GM12878 (cell line): ENCODE measurements around the gene RBKS. TPM values are rescaled to one million over a fixed set of nuclear protein-coding genes. Genes with fewer than 3 reads are reported as not detected.

Experiments used
- ATAC-seq: fragments of 200-7000 bp; cut with Tn5 transposase; 3 replicates; pipeline ENCODE4 v1.9.1; 2020; ENCODE audit warnings: mild to moderate bottlenecking, moderate library complexity
- BruUV-seq: library from RNA; stranded (reverse); fragments of 400-500 nt; replicated peaks from 2 replicates; lab custom pipeline; 2021; lab: Mats Ljungman, UMichigan
- CTCF ChIA-PET: fragments of 300-600 bp; sonication (Branson Sonifier 250); formaldehyde crosslinking; extraction: SDS; loops from one replicate; lab custom pipeline; 2021; ENCODE audit warnings: inconsistent platforms; lab: Yijun Ruan, JAX
- POLR2A ChIA-PET: fragments of 350-600 bp; formaldehyde crosslinking; extraction: SDS; loops from one replicate; lab custom pipeline; 2021; ENCODE audit warnings: inconsistent platforms; lab: Charles Lee
- RAD21 ChIA-PET: fragments of 300-600 bp; sonication (Branson Sonifier 250); formaldehyde crosslinking; loops from one replicate; lab custom pipeline; 2023; ENCODE audit warnings: antibody characterized with exemption; ENCODE audit not compliant: unreplicated experiment; lab: Charles Lee
- SMC1A ChIA-PET: fragments of 300-600 bp; sonication (Branson Sonifier 250); formaldehyde crosslinking; loops from one replicate; lab custom pipeline; 2023; ENCODE audit not compliant: unreplicated experiment, uncharacterized antibody; lab: Charles Lee
- DNase-seq: peaks from one replicate; pipeline ENCODE4 v3.0.0-alpha.2; 2011; ENCODE audit warnings: low read depth, low spot score
- FAIRE-seq: peaks from 3 replicates; lab custom pipeline; 2011; peaks lifted over from hg19 to GRCh38; lab: Jason Lieb, UNC
- H2AFZ ChIP-seq: 2 replicates; pipeline ENCODE4 v1.6.0; 2011; ENCODE audit warnings: low read depth, low read length, control low read depth; ENCODE audit not compliant: control insufficient read depth
- H3K27ac ChIP-seq: 2 replicates; pipeline ENCODE4 v1.5.1; 2011; ENCODE audit warnings: control low read depth; ENCODE audit not compliant: control insufficient read depth, insufficient read depth
- H3K27me3 ChIP-seq, 2 experiments: replicated peaks in 1 of 2; 2 replicates each; pipeline versions ENCODE4 v1.6.0 to v1.6.1; 2011; ENCODE audit warnings: low read length in 1 of 2; ENCODE audit not compliant: control insufficient read depth in 2 of 2, insufficient read depth in 2 of 2
- H3K36me3 ChIP-seq, 2 experiments: 2 replicates each; pipeline ENCODE4 v1.5.1; 2011; ENCODE audit warnings: low read length in 1 of 2; ENCODE audit not compliant: control insufficient read depth in 2 of 2, insufficient read depth in 2 of 2
- H3K4me1 ChIP-seq: 2 replicates; pipeline ENCODE4 v1.6.1; 2011; ENCODE audit warnings: mild to moderate bottlenecking, low read length, moderate library complexity, mixed read lengths; ENCODE audit not compliant: control insufficient read depth, insufficient read depth
- H3K4me2 ChIP-seq: 2 replicates; pipeline ENCODE4 v1.6.0; 2011; ENCODE audit warnings: control low read depth; ENCODE audit not compliant: control insufficient read depth, insufficient read depth
- H3K4me3 ChIP-seq: fragments of 200-600 bp; sonication (generic); 2 replicates; pipeline ENCODE4 v1.5.1; 2016
- H3K79me2 ChIP-seq: 2 replicates; pipeline ENCODE4 v1.6.0; 2011; ENCODE audit warnings: low read length; ENCODE audit not compliant: control insufficient read depth, insufficient read depth
- H3K9ac ChIP-seq: 2 replicates; pipeline ENCODE4 v1.8.0; 2011; ENCODE audit warnings: low read length, control low read depth, mixed read lengths; ENCODE audit not compliant: control insufficient read depth, insufficient read depth
- H3K9me3 ChIP-seq: replicated peaks from 3 replicates; pipeline ENCODE4 v1.5.1; 2011; ENCODE audit warnings: mild to moderate bottlenecking, low read length; ENCODE audit not compliant: control insufficient read depth, insufficient read depth
- H4K20me1 ChIP-seq: 2 replicates; pipeline ENCODE4 v1.6.0; 2011; ENCODE audit not compliant: control insufficient read depth, insufficient read depth
- ASH2L ChIP-seq: fragments of 300-600, 200-600 bp; sonication (generic); IDR thresholded peaks from 2 replicates; pipeline ENCODE4 v1.6.1; 2017; ENCODE audit warnings: low read depth, mild to moderate bottlenecking, borderline replicate concordance
- ATF7 ChIP-seq: fragments of 450-650 bp; IDR thresholded peaks from 2 replicates; pipeline ENCODE4 v1.6.1; 2016; ENCODE audit warnings: low read depth, mild to moderate bottlenecking
- CHD1 ChIP-seq: IDR thresholded peaks from 2 replicates; pipeline ENCODE4 v1.6.1; 2012; ENCODE audit warnings: low read depth, low read length, improper control_type of control experiment
- IRF4 ChIP-seq: IDR thresholded peaks from 2 replicates; pipeline ENCODE4 v1.6.1; 2011; ENCODE audit warnings: low read depth, low read length
- KDM1A ChIP-seq: fragments of 200-600 bp; sonication (generic); IDR thresholded peaks from 2 replicates; pipeline ENCODE4 v1.6.1; 2016; ENCODE audit warnings: borderline replicate concordance
- MEF2B ChIP-seq: fragments of 450-650 bp; IDR thresholded peaks from 2 replicates; pipeline ENCODE4 v1.6.1; 2018; ENCODE audit warnings: mild to moderate bottlenecking, moderate library complexity; ENCODE audit not compliant: partially characterized antibody, poor library complexity, severe bottlenecking
- MTA3 ChIP-seq: IDR thresholded peaks from 2 replicates; pipeline ENCODE4 v1.6.1; 2012; ENCODE audit warnings: low read length, inconsistent platforms, borderline replicate concordance
- NFIC ChIP-seq: IDR thresholded peaks from 2 replicates; pipeline ENCODE4 v1.6.1; 2012; ENCODE audit warnings: low read depth, mild to moderate bottlenecking, inconsistent platforms, low read length, moderate library complexity
- SIN3A ChIP-seq: IDR thresholded peaks from 2 replicates; pipeline ENCODE4 v1.6.1; 2012; ENCODE audit warnings: low read depth, low read length, improper control_type of control experiment
- TCF3 ChIP-seq: IDR thresholded peaks from 2 replicates; pipeline ENCODE4 v1.6.1; 2012; ENCODE audit warnings: low read depth, mild to moderate bottlenecking, low read length, borderline replicate concordance; ENCODE audit not compliant: insufficient read depth
- ZBED1 ChIP-seq: IDR thresholded peaks from 2 replicates; pipeline ENCODE4 v1.6.1; 2016; ENCODE audit warnings: borderline replicate concordance
- ZNF622 ChIP-seq: fragments of 450-650 bp; IDR thresholded peaks from 2 replicates; pipeline ENCODE4 v1.6.1; 2017; ENCODE audit warnings: mild to moderate bottlenecking, inconsistent platforms
- ZZZ3 ChIP-seq: IDR thresholded peaks from 2 replicates; pipeline ENCODE4 v1.6.1; 2011; ENCODE audit warnings: low read depth; ENCODE audit not compliant: control insufficient read depth, insufficient read length
- WGBS: methylation state at CpG from one replicate; pipeline ENCODE4 v1.1.6; 2016; ENCODE audit warnings: low lambda C conversion rate; ENCODE audit not compliant: insufficient replicate concordance, insufficient coverage; ENCODE audit errors: missing lambda C conversion rate; 5-methylcytosine and 5-hydroxymethylcytosine counted together
- in situ Hi-C: fragments of 300-500 bp; cut with MboI; formaldehyde crosslinking; loops from 9 replicates; pipeline ENCODE4 v1.14.3; 2018; ENCODE audit warnings: mixed read lengths
- intact Hi-C: fragments of 100-400 bp; cut with micrococcal nuclease; formaldehyde crosslinking; loops from one replicate; pipeline ENCODE4 v1.14.2; 2022; ENCODE audit not compliant: unreplicated experiment
- polyA plus RNA-seq, 11 experiments: library from polyadenylated mRNA; depleted of rRNA in 4 of 11; unstranded in 6 of 11; stranded (reverse) in 5 of 11; fragments of >200 nt; fragmentation: Nextera tagmentation in 4 of 11; fragmentation: Illumina TruSeq in 1 of 11; extraction: Ambion mirVana in 4 of 11; extraction: Trizol in 1 of 11; gene quantifications; 1 replicate in 1 of 11; 2 replicates in 10 of 11; pipeline versions ENCODE4 v1.2.1 to v1.2.3, GENCODE V29; 2011 to 2016; ENCODE audit warnings: inconsistent platforms in 2 of 11, missing spikeins in 2 of 11, low read depth in 1 of 11
- total RNA-seq, 4 experiments: library from RNA; depleted of rRNA in 3 of 4; stranded (reverse); fragments of >200 nt in 3 of 4; fragmentation: Illumina TruSeq in 1 of 4; extraction: Trizol in 1 of 4; gene quantifications; 2 replicates each; pipeline versions ENCODE4 v1.2.1 to v1.2.3, GENCODE V29; 2013 to 2021
- TF ChIP-seq, protein P1 (sequence below): IDR thresholded peaks from 2 replicates; pipeline ENCODE4 v1.6.1; 2012; ENCODE audit warnings: mild to moderate bottlenecking, low read depth, low read length
- TF ChIP-seq, protein P2 (sequence below): fragments of 450-650 bp; IDR thresholded peaks from 2 replicates; pipeline ENCODE4 v1.6.1; 2018; ENCODE audit warnings: mild to moderate bottlenecking, low read depth, moderate library complexity; ENCODE audit not compliant: partially characterized antibody
- TF ChIP-seq, protein P3 (sequence below): IDR thresholded peaks from 2 replicates; pipeline ENCODE4 v1.6.1; 2012; ENCODE audit warnings: low read length, inconsistent platforms

Gene RBKS
- total and polyA plus RNA-seq, 10 of the 15 experiments (the other 5 are each of a cell fraction or from before 2014, with no cell fraction given), result 0.39 to 1.8 (median 1.0) TPM

DNA sequence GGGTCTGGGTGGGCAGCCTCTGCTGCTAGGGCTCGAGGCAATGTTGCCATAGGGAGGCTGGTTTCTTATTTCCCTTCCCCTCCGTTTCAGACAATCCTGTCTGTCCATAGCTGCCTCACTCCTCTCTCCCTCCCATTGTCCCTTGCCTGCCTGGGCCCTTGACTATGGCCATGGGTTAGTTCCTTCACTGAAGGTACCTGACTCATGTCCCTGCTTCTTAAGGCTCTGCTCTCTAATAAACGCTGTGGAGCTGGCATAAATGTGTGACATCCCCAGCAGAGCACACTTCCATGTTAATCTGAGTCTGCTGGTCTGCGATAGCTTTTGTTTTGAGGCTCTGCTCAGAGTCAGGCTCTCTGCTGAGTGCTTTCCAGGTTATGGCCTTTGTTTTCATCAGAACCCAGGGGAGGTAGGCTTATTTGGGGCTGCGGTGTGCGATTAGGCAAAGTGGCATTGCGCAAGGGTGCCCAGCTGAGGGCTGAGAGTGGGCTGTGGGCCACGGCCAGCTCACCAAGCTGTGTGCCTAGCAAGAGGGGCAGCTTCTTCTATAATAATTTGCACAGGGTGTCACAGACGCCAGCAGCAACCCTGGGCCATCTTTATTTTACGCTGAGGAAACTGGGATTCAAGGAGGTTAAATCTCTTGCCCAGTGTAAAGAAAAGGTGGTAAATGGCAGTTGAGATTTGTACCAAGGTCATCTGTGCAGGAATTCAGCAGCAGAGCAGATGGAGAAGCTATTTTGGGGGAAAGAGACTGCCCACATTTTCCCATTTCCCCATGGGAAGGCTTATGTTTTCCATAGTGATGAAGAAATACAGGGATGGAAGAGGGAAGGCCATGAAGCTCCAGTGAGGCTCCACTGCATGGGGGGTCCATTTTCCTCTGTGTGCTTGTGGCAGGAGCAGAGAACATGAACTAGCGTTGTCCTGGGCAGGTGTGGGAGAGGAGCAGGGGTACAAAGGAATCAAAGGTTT, 93.1 kb downstream of the RBKS start:
- H3K36me3 ChIP-seq, result no peaks in the 10 kb centered on the region
- intact Hi-C loops (no loop called here), in situ Hi-C loops (no loop called here)
- no peak overlapping the region for H3K4me3 ChIP-seq
- H3K9ac ChIP-seq, result no peak overlapping the region
- SMC1A ChIA-PET, result interaction anchor here (0.8 kb wide), 1 partner anchor 32 kb away, joined by 4 read pairs; no protein-coding TSS in a partner anchor
- BruUV-seq, result no TSS peak
- no peak for TF ChIP-seq TCF3
- TF ChIP-seq, protein P1, sequence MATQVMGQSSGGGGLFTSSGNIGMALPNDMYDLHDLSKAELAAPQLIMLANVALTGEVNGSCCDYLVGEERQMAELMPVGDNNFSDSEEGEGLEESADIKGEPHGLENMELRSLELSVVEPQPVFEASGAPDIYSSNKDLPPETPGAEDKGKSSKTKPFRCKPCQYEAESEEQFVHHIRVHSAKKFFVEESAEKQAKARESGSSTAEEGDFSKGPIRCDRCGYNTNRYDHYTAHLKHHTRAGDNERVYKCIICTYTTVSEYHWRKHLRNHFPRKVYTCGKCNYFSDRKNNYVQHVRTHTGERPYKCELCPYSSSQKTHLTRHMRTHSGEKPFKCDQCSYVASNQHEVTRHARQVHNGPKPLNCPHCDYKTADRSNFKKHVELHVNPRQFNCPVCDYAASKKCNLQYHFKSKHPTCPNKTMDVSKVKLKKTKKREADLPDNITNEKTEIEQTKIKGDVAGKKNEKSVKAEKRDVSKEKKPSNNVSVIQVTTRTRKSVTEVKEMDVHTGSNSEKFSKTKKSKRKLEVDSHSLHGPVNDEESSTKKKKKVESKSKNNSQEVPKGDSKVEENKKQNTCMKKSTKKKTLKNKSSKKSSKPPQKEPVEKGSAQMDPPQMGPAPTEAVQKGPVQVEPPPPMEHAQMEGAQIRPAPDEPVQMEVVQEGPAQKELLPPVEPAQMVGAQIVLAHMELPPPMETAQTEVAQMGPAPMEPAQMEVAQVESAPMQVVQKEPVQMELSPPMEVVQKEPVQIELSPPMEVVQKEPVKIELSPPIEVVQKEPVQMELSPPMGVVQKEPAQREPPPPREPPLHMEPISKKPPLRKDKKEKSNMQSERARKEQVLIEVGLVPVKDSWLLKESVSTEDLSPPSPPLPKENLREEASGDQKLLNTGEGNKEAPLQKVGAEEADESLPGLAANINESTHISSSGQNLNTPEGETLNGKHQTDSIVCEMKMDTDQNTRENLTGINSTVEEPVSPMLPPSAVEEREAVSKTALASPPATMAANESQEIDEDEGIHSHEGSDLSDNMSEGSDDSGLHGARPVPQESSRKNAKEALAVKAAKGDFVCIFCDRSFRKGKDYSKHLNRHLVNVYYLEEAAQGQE, result no peak
- no peak for TF ChIP-seq ZZZ3
- no peak for TF ChIP-seq SIN3A
- TF ChIP-seq MTA3, result no peak
- TF ChIP-seq NFIC, result no peak
- TF ChIP-seq ASH2L, result no peak
- TF ChIP-seq CHD1, result no peak
- TF ChIP-seq KDM1A, result no peak
- TF ChIP-seq MEF2B, result no peak
- no peak for TF ChIP-seq IRF4
- no peak for TF ChIP-seq ZBED1
- TF ChIP-seq ATF7, result no peak
- TF ChIP-seq, protein P2, sequence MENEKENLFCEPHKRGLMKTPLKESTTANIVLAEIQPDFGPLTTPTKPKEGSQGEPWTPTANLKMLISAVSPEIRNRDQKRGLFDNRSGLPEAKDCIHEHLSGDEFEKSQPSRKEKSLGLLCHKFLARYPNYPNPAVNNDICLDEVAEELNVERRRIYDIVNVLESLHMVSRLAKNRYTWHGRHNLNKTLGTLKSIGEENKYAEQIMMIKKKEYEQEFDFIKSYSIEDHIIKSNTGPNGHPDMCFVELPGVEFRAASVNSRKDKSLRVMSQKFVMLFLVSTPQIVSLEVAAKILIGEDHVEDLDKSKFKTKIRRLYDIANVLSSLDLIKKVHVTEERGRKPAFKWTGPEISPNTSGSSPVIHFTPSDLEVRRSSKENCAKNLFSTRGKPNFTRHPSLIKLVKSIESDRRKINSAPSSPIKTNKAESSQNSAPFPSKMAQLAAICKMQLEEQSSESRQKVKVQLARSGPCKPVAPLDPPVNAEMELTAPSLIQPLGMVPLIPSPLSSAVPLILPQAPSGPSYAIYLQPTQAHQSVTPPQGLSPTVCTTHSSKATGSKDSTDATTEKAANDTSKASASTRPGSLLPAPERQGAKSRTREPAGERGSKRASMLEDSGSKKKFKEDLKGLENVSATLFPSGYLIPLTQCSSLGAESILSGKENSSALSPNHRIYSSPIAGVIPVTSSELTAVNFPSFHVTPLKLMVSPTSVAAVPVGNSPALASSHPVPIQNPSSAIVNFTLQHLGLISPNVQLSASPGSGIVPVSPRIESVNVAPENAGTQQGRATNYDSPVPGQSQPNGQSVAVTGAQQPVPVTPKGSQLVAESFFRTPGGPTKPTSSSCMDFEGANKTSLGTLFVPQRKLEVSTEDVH, result no peak
- TF ChIP-seq ZNF622, result no peak
- TF ChIP-seq, protein P3, sequence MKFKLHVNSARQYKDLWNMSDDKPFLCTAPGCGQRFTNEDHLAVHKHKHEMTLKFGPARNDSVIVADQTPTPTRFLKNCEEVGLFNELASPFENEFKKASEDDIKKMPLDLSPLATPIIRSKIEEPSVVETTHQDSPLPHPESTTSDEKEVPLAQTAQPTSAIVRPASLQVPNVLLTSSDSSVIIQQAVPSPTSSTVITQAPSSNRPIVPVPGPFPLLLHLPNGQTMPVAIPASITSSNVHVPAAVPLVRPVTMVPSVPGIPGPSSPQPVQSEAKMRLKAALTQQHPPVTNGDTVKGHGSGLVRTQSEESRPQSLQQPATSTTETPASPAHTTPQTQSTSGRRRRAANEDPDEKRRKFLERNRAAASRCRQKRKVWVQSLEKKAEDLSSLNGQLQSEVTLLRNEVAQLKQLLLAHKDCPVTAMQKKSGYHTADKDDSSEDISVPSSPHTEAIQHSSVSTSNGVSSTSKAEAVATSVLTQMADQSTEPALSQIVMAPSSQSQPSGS, result no peak
- TF ChIP-seq, all 136 proteins: peak for 0
- no peak overlapping the region for H3K27ac ChIP-seq
- H3K79me2 ChIP-seq, result no peaks in the 10 kb centered on the region
- no peaks in the 10 kb centered on the region for H3K4me1 ChIP-seq
- H3K27me3 ChIP-seq, result no peaks in the 10 kb centered on the region
- FAIRE-seq (no peak), DNase-seq (no peak), ATAC-seq (no peak)
- H4K20me1 ChIP-seq, result no peaks in the 10 kb centered on the region
- H3K4me2 ChIP-seq, result no peak overlapping the region
- RAD21 ChIA-PET, result no interaction called here
- POLR2A ChIA-PET, result no interaction called here
- CTCF ChIA-PET, result no interaction called here
- no peak overlapping the region for H2AFZ ChIP-seq
- 57% methylated on average over 11 of the region's 11 CpGs for WGBS
- no peaks in the 10 kb centered on the region for H3K9me3 ChIP-seq
